Measurements from ENCODE around the gene TTLL8. TPM values are rescaled to one million over a fixed set of nuclear protein-coding genes. Genes with fewer than 3 reads are reported as not detected.

TTLL8 gene
- total RNA-seq, 1 donor from 2014 or later, result not detected

DNA sequence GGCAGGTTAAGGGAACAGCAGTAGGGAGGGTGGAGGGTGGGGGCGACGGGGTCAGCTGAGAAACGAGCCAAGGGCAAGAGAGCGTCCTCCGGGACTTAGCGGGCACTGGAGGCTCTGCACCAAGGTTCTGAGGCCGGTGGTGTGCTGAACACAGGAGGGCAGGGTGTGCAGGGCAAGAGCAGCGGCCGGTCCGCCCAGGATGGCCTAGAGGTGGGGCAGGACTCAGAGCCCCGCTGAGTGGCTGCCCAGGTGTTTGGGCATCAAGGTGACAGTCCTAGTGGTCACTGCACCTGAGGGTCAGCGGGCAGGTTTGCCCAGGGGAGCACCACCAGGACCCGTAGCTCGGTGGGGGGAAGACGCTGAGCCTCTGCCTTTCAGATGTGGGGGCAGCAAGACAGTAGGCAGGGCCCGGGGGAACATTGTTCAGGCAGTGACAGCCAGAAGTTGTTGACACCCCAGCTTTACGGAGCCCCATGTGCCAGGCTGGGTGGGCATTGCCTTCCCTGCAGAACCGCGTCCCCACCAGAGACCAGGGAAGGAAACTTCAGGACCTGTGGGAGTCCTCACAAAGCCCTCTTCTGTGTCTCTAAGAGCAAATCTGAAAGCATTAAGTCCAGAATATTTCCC is 4.5 kb upstream of the TTLL8 start:
- intact Hi-C loops (cut with micrococcal nuclease), result no loop called here

GRCh38 chr22:50061824-50062355 is 3.8 kb upstream of the TTLL8 start:
- intact Hi-C loops (cut with micrococcal nuclease), result no loop called here

GRCh38 chr22:50061141-50061823 is 3.2 kb upstream of the TTLL8 start:
- intact Hi-C loops (cut with micrococcal nuclease), result no loop called here

- intact Hi-C loops (cut with micrococcal nuclease), result no loop called here
Observed at GRCh38 chr22:50060441-50061140, 2.5 kb upstream of the TTLL8 start.

DNA sequence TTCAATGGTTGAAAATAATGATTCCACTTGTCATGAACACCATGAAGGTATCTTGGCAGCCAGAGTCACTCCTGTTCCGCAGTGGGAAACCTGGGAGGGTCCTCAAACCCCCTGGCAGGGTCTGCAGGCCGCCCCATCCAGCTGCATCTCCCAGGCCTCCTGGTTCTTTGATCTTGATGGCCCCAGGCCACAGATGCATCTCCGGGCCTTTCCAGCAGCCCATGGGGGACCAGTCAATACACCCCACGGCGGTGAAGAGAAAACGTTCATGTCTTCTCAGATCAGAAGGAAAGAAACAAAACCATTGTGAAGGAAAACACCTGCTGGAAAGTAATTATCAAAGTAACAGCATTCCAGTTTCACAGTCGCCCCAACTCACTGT is 1.8 kb upstream of the TTLL8 start:
- intact Hi-C loops (cut with micrococcal nuclease), result no loop called here

DNA sequence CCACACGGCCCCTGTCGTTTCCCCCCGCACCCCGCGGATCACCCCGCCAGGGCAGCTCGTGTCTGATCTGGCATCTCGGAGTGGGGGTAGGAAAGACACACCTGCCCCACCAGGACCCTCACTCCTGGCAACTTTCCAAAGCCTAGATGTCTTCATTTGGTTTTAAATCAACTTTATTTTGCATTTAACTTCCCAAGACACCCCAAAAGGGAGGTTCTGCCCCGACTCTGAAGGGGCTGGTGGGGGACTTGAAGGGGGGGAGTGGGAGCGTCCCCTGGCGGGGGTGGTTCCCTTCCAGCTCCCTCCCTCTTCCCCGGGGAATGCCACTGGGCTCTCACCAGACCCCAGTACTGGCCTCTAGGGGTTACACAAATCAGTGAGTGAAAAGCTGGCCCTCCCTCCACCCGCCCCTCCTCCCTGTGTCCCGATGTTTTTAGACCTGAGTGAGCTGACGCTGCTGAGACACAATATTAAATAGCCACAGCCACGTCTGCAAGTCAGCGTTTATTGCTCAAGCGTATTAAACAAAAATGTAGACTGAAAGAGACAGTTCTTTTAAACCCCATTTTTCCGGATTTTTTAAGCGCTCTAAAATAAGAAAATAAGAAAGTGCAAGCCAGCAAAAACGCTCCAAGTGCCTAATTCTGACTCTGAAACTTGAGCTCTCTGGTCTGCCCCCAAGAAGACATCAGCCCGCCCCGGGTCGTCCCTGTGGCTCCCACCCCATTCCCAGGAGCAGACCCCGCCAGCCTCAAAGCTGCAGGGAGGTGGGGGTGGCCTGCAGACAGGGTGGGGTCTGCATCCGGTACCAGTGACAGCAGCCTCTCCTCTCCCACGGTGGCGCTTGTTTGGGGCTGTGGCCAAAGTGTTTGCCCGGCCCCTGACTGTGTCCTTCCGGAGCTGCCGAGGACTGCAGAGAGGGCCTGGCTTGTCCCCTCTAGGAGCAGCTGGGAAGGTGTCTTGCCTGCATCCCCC is 1.1 kb upstream of the TTLL8 start:
- intact Hi-C loops (cut with micrococcal nuclease), result no loop called here

- intact Hi-C loops (cut with micrococcal nuclease), result no loop called here
Observed at GRCh38 chr22:50057278-50058060, 629 bp downstream of the TTLL8 start.

- intact Hi-C loops (cut with micrococcal nuclease), result no loop called here
Observed at GRCh38 chr22:50056214-50056972, 1.7 kb downstream of the TTLL8 start.

- intact Hi-C loops (cut with micrococcal nuclease), result no loop called here
Observed at GRCh38 chr22:50053861-50054260, 4.2 kb downstream of the TTLL8 start.

DNA sequence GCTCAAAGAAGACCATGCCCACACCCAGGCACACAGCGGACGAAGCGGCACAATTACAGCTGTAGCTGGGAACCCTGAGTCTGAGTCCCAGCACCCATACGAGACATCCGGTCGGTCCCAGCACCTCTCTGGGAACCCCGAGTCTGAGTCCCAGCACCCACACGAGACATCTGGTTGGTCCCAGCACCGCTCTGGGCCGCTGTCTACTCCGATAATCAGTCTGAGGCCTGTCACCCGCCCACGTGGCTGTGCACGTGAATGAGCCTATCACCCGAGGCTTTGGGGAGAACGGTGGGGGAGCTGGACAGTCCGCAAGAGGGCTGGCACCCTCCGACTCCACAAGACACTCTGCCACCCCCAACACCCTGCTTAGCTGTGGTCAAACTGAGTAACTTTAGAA is 6.2 kb downstream of the TTLL8 start:
- intact Hi-C loops (cut with micrococcal nuclease), result no loop called here

- intact Hi-C loops (cut with micrococcal nuclease), result no loop called here
Observed at GRCh38 chr22:50049299-50050195, 8.6 kb downstream of the TTLL8 start.

- intact Hi-C loops (cut with micrococcal nuclease), result no loop called here
Observed at GRCh38 chr22:50048836-50049235, 9.3 kb downstream of the TTLL8 start.

- intact Hi-C loops (cut with micrococcal nuclease), result no loop called here
Observed at GRCh38 chr22:50048061-50048765, 9.9 kb downstream of the TTLL8 start.

GRCh38 chr22:50047346-50047745 is 10.8 kb downstream of the TTLL8 start:
- intact Hi-C loops (cut with micrococcal nuclease), result no loop called here

- intact Hi-C loops (cut with micrococcal nuclease), result no loop called here
Observed at GRCh38 chr22:50046481-50047245, 11.4 kb downstream of the TTLL8 start.

DNA sequence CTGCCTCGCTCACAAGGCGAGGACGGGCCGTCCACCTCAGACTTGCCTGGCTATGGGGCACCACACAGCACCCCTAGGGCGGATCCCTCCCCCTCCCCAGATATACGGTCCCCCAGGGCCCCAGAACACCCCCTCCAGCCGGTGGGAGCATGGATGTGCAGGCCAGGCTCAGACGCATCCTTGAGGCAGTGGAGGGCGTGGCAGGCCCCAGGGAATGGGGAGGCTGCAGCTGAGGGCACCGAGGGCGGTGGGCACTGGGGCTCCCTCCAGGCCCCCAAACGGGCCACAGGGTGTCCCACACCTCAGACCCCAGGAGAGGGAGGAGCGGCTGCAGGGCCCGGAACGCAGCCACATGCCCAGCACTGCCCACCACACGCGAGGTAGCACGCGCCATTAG is 12.1 kb downstream of the TTLL8 start:
- intact Hi-C loops (cut with micrococcal nuclease), result no loop called here

All from T-helper 1 cell treated with Interleukin-12 subunit alpha and Interleukin-12 subunit beta and Interleukin-4 antibody, amounts not matched to agents 30 ng/mL and 1 ng/mL, for 36 hours (primary cell).